Ovary (tissue), 10 donors: ENCODE data around the gene ROBO3. TPM values are rescaled to one million over a fixed set of nuclear protein-coding genes. Genes with fewer than 3 reads are reported as not detected.

Experiments
- DNase-seq, 5 donors: peaks; one replicate each; pipeline ENCODE4 v3.0.0-alpha.2; 2019 to 2020
- H3K27ac ChIP-seq, 2 donors: fragments of 200-600 bp; one replicate each; pipeline versions ENCODE4 v1.5.1 to v1.8.0; 2019 to 2022
- H3K27me3 ChIP-seq: fragments of 200-600 bp; one replicate; pipeline ENCODE4 v1.8.0; 2022
- H3K36me3 ChIP-seq: fragments of 200-600 bp; sonication (generic); one replicate; pipeline ENCODE4 v1.5.1; 2019
- H3K4me1 ChIP-seq: one replicate; pipeline ENCODE4 v1.8.1; 2013; ENCODE audit warnings: mild to moderate bottlenecking, moderate library complexity; ENCODE audit not compliant: insufficient read depth
- H3K4me3 ChIP-seq: fragments of 200-600 bp; sonication (generic); one replicate; pipeline ENCODE4 v1.5.1; 2017
- H3K9me3 ChIP-seq, 2 donors: fragments of 200-600 bp in 1 of 2; sonication (generic) in 1 of 2; one replicate each; pipeline versions ENCODE4 v1.5.1 to v1.8.1; 2013 to 2019; ENCODE audit warnings: mild to moderate bottlenecking in 1 of 2, moderate library complexity in 1 of 2
- CTCF ChIP-seq, 3 donors: fragments of 450-650 bp in 2 of 3; fragments of 200-600 bp in 1 of 3; IDR thresholded peaks; one replicate each; pipeline versions ENCODE4 v1.5.1 to v1.8.0; 2016 to 2022; ENCODE audit warnings: antibody characterized with exemption in 3 of 3, mild to moderate bottlenecking in 1 of 3
- EP300 ChIP-seq: sonication (generic); formaldehyde crosslinking; IDR thresholded peaks from one replicate; pipeline ENCODE4 v1.6.1; 2017; ENCODE audit warnings: antibody characterized with exemption
- POLR2A ChIP-seq: fragments of 450-650 bp; IDR thresholded peaks from one replicate; pipeline ENCODE4 v1.6.1; 2017; ENCODE audit warnings: antibody characterized with exemption, mild to moderate bottlenecking, moderate library complexity
- WGBS, 3 donors: extraction: QIAGEN DNeasy Blood & Tissue Kit in 1 of 3; methylation state at CpG; one replicate each; pipeline versions ENCODE4 v1.1.5 to v1.1.7; 2013 to 2017; 5-methylcytosine and 5-hydroxymethylcytosine counted together
- intact Hi-C, 4 donors: fragments of 100-400 bp; cut with DNase I; formaldehyde crosslinking; loops; one replicate each; pipeline versions ENCODE4 v1.11.0 to v1.15.1; 2022 to 2023
- long read RNA-seq, 3 donors: library from polyadenylated mRNA in 2 of 3; unstranded in 2 of 3; transcript quantifications; one replicate each; pipeline ENCODE4 v2.0.0 and lab custom pipeline, GENCODE V29; 2021 to 2026
- polyA plus RNA-seq, 2 donors: library from polyadenylated mRNA; stranded (reverse); fragments of 200-250 nt in 1 of 2; fragments of 350-450 nt in 1 of 2; fragmentation: Illumina TruSeq in 1 of 2; extraction: RNeasy Lipid Tissue Mini Kit (QIAGEN cat#74804) in 1 of 2; gene quantifications; one replicate each; pipeline ENCODE4 v1.2.3, GENCODE V29; 2013 to 2014
- total RNA-seq, 7 donors: library from RNA; depleted of rRNA in 2 of 7; stranded (reverse); fragments of >200 nt in 2 of 7; fragmentation: NEBNext Ultra II Directional in 3 of 7; extraction: Animal tissue kit (Norgen Biotek cat#: 25700) in 3 of 7; gene quantifications; one replicate each; pipeline versions ENCODE4 v1.1.0 to v1.2.4, GENCODE V29; 2016 to 2023
- donor health status: DM: no; HTN: no; CAD: no; lungs with moderate emphysema.
- donor health status: DM: no; HTN: no; CAD: no.
- donor health status: Bipolar disorder and iron deficiency.
- donor health status: DM: yes; HTN: yes; CAD: no.
- donor health status: DM: no; HTN: no; CAD: no.
- donor health status: DM: yes; HTN: yes; CAD: no.

The ROBO3 gene
- total RNA-seq (10 to 100 TPM; 36.9 to 90.4 (median 56.7) TPM), polyA plus RNA-seq (10 to 100 TPM; 15.2 to 62.8 TPM)
- long read RNA-seq, donor 1, partial matches to known transcripts: 77 of 184 reads
- long read RNA-seq, donor 1, other reads (novel, unspliced or antisense): 101 of 184 reads
- long read RNA-seq, donor 2: 0 reads
- long read RNA-seq, donor 3, partial matches to known transcripts: 24 of 45 reads
- long read RNA-seq, donor 3, other reads (novel, unspliced or antisense): 19 of 45 reads

GRCh38 chr11:124865181-124865901 is at the start of gene ROBO3:
Gene ROBO3 (plus strand): TSS chr11:124865432. CDS start chr11:124865578, 146 bp downstream.
- Histone ChIP-seq H3K4me3 (no peak within 1 kb of the TSS), H3K36me3 (no peaks in the 10 kb centered on the region), H3K27ac (no peak within 1 kb of the TSS), H3K4me1 (peaks cover 9% of the 10 kb centered on the region), H3K27me3 (peaks cover 4% of the 10 kb centered on the region), H3K9me3 (no peaks in the 10 kb centered on the region)
- peak in 2 of 5 donors; percentile 12 to 26 for DNase-seq
- 1 to 3% (median 1%) methylated on average over 52 to 53 of the region's 53 CpGs for WGBS, 3 donors
- intact Hi-C loops: no loop called here
- TF ChIP-seq POLR2A (no peak), CTCF (IDR thresholded peaks at IDR 0.05) (no peak), EP300 (no peak)

- intact Hi-C loops: no loop called here
- H3K4me3 ChIP-seq: no peak overlapping the region
- no peak for DNase-seq
- H3K36me3 ChIP-seq: no peaks in the 10 kb centered on the region
- no peak overlapping the region for H3K27ac ChIP-seq
- H3K9me3 ChIP-seq: no peaks in the 10 kb centered on the region
- H3K27me3 ChIP-seq: no peaks in the 10 kb centered on the region
- H3K4me1 ChIP-seq: no peaks in the 10 kb centered on the region
- TF ChIP-seq EP300: no peak
- TF ChIP-seq CTCF (IDR thresholded peaks at IDR 0.05): no peak
- TF ChIP-seq POLR2A: no peak
- WGBS, 3 donors: 73 to 91% (median 76%) methylated on average over 3 of the region's 3 CpGs
Observed at GRCh38 chr11:124817036-124817435, 48.2 kb upstream of the ROBO3 start.

- Histone ChIP-seq H3K36me3 (no peaks in the 10 kb centered on the region), H3K9me3 (no peaks in the 10 kb centered on the region), H3K27me3 (no peaks in the 10 kb centered on the region), H3K4me3 (no peak overlapping the region), H3K27ac (no peak overlapping the region), H3K4me1 (no peaks in the 10 kb centered on the region)
- no peak for TF ChIP-seq POLR2A
- no peak for TF ChIP-seq CTCF (IDR thresholded peaks at IDR 0.05)
- TF ChIP-seq EP300: no peak
- WGBS, 3 donors: 49 to 60% (median 52%) methylated on average over 6 of the region's 6 CpGs
- intact Hi-C loops: no loop called here
- DNase-seq: no peak
Observed at GRCh38 chr11:124821995-124822730, 43.1 kb upstream of the ROBO3 start.

- Histone ChIP-seq H3K36me3 (no peaks in the 10 kb centered on the region), H3K4me1 (no peaks in the 10 kb centered on the region), H3K9me3 (no peaks in the 10 kb centered on the region), H3K27ac (no peak overlapping the region), H3K4me3 (no peak overlapping the region), H3K27me3 (no peaks in the 10 kb centered on the region)
- DNase-seq: no peak
- intact Hi-C loops: no loop called here
- 54 to 61% (median 57%) methylated on average over 8 of the region's 8 CpGs for WGBS, 3 donors
- no peak for TF ChIP-seq POLR2A
- TF ChIP-seq EP300: no peak
- TF ChIP-seq CTCF (IDR thresholded peaks at IDR 0.05): no peak
Observed at GRCh38 chr11:124823512-124824376, 41.5 kb upstream of the ROBO3 start.
